ENCODE measurements around the gene SPINK7. TPM values are rescaled to one million over a fixed set of nuclear protein-coding genes. Genes with fewer than 3 reads are reported as not detected.
A peak's percentile ranks its signal among the peaks of the same experiment; 100 is the strongest.

SPINK7 gene
- total and polyA plus RNA-seq, 7 donors = 0.42 TPM; not detected in 6

DNA sequence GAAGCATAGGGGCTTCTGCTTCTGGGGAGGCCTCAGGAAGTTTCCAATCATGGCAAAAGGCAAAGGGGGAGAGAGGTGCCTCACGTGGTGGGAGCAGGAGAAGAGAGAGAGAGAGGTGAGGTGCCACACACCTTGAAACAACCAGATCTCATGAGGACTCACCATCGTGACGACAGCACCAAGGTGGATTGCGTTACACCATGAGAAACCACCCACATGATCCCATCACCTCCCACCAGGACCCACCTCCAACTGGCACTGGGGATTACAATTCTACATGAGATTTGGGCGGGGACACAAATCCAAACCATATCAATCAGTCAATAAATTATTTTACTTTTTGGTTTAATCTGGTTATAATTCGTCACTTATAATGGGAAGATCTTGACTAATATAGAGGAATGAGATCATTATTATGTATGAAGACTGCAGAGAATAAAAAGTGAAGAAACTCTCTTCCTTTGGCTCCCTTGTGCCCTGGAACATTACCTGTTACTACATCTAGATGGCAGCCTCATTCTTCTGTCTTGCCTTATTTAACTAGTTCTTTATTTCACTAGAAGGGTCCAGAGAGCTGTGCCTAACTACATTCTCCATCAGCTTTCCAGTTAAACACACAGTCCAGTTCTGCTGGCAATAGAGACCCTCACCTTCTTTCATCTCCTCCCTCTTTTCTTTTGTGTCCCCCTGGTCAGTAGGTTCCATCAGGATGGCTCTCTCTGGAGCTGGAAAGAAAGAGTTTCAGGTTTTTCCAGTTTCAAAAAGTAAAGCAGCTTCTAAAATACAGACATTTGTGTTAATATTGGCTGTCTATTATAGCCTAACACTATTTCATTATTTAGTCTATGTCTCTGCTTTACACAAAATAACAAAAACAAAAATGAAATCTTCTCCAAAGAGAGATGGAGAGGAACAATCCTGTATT, 21.7 kb upstream of the SPINK7 start:
- Histone ChIP-seq H3K27me3 (no peaks in the 10 kb centered on the region), H3K4me3 (no peak overlapping the region), H3K36me3 (no peaks in the 10 kb centered on the region), H3K4me1 (no peaks in the 10 kb centered on the region), H3K27ac (no peak overlapping the region), H3K9me3 (no peaks in the 10 kb centered on the region)
- no peak for DNase-seq
- TF ChIP-seq POLR2A (IDR thresholded peaks at IDR 0.05) = no peak
- TF ChIP-seq POLR2AphosphoS5 (IDR thresholded peaks at IDR 0.05) = no peak
- TF ChIP-seq, protein P1, sequence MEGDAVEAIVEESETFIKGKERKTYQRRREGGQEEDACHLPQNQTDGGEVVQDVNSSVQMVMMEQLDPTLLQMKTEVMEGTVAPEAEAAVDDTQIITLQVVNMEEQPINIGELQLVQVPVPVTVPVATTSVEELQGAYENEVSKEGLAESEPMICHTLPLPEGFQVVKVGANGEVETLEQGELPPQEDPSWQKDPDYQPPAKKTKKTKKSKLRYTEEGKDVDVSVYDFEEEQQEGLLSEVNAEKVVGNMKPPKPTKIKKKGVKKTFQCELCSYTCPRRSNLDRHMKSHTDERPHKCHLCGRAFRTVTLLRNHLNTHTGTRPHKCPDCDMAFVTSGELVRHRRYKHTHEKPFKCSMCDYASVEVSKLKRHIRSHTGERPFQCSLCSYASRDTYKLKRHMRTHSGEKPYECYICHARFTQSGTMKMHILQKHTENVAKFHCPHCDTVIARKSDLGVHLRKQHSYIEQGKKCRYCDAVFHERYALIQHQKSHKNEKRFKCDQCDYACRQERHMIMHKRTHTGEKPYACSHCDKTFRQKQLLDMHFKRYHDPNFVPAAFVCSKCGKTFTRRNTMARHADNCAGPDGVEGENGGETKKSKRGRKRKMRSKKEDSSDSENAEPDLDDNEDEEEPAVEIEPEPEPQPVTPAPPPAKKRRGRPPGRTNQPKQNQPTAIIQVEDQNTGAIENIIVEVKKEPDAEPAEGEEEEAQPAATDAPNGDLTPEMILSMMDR (IDR thresholded peaks at IDR 0.05) = peak in 3 of 4 experiments; percentile 10 to 37 (median 27)
- TF ChIP-seq EP300 (IDR thresholded peaks at IDR 0.05) = no peak
- intact Hi-C loops (cut with DNase I) = loop anchor here (5.0 kb wide), 1 partner anchor 442 kb away; no protein-coding TSS in a partner anchor
- WGBS, 2 donors = 65 to 74% methylated on average over 6 of the region's 6 CpGs

DNA sequence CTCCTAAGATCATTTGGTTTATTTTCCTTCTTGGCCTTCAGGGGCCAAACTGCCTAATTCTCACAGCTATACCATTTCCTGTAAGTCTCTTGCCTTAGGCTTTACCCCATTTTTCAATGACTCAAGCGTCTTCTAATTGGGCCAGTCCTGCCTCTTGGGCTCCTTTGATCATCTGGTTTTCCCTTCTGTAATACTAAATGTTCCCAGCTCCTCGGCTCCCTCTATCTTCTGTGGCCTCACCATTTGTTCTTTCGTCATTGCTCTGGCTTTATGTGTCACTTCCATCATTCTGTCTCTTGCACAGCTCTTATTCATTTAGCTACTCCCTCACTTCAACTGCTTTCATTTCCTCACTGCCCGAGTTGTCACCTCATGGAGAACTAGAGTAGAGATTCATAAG, 14.5 kb upstream of the SPINK7 start:
- TF ChIP-seq POLR2A (IDR thresholded peaks at IDR 0.05) = no peak
- no peak for TF ChIP-seq POLR2AphosphoS5 (IDR thresholded peaks at IDR 0.05)
- no peak for TF ChIP-seq EP300 (IDR thresholded peaks at IDR 0.05)
- TF ChIP-seq, protein P1 (IDR thresholded peaks at IDR 0.05) = no peak
- Histone ChIP-seq H3K27ac (no peak overlapping the region), H3K27me3 (no peaks in the 10 kb centered on the region), H3K36me3 (no peaks in the 10 kb centered on the region), H3K4me1 (no peaks in the 10 kb centered on the region), H3K4me3 (no peak overlapping the region), H3K9me3 (no peaks in the 10 kb centered on the region)
- intact Hi-C loops (cut with DNase I) = no loop called here
- no peak for DNase-seq
- 81 to 87% methylated on average over 4 of the region's 4 CpGs for WGBS, 2 donors

DNA sequence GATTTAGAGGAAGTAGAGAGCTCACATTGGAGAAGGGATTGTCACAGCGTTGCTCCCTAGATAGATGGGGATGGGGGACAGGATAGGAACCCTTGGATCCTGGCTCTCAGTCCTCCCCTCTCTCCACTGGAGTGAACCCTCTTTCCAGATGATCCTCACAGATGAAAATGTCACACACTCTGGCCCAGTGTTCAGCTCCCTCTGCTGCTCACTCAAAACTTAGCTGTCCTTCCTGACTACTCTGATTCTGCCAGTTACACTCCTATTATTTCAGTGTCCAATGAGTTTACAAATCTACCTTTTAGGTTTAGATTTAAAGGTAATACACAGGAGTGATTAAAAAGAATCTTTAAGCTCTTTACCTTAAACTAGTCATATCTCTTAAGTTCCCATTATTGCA, 5.8 kb upstream of the SPINK7 start:
- Histone ChIP-seq H3K27me3 (no peaks in the 10 kb centered on the region), H3K36me3 (no peaks in the 10 kb centered on the region), H3K27ac (no peak overlapping the region), H3K4me3 (no peak overlapping the region), H3K9me3 (no peaks in the 10 kb centered on the region), H3K4me1 (no peaks in the 10 kb centered on the region)
- intact Hi-C loops (cut with DNase I) = no loop called here
- no peak for DNase-seq
- 85 to 89% methylated on average over 1 of the region's 1 CpG for WGBS, 2 donors
- TF ChIP-seq POLR2AphosphoS5 (IDR thresholded peaks at IDR 0.05) (no peak), EP300 (IDR thresholded peaks at IDR 0.05) (no peak), POLR2A (IDR thresholded peaks at IDR 0.05) (no peak)
- TF ChIP-seq, protein P1 (IDR thresholded peaks at IDR 0.05) = no peak

DNA sequence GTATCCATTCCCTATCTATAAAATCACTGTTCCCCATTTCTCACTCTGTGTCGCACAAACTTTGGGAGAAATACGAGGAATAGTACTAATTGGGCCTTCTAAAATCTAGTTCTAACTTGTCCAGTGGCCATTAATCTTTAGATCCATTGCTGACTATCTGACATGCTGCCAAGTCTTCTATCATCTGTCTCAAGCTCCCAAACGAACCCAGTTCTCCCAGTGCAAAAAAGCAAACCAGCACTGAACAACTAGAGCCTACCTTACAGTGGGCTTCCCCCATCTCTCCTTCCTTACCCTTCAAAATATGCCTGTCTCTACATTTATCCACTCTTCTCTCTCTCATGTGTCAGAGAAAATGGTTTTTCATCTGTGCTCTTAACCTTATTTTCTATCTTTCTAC, 3.2 kb upstream of the SPINK7 start:
- Histone ChIP-seq H3K4me3 (no peak overlapping the region), H3K4me1 (no peaks in the 10 kb centered on the region), H3K27ac (no peak overlapping the region), H3K36me3 (no peaks in the 10 kb centered on the region), H3K27me3 (no peaks in the 10 kb centered on the region), H3K9me3 (no peaks in the 10 kb centered on the region)
- intact Hi-C loops (cut with DNase I) = no loop called here
- no peak for TF ChIP-seq EP300 (IDR thresholded peaks at IDR 0.05)
- no peak for TF ChIP-seq POLR2AphosphoS5 (IDR thresholded peaks at IDR 0.05)
- no peak for TF ChIP-seq POLR2A (IDR thresholded peaks at IDR 0.05)
- TF ChIP-seq, protein P1 (IDR thresholded peaks at IDR 0.05) = no peak
- WGBS, 2 donors = 71 to 77% methylated on average over 3 of the region's 3 CpGs
- no peak for DNase-seq

Data from sigmoid colon (tissue), 7 donors.